Progenitor cell of endocrine pancreas (in vitro differentiated cells): Measurements from ENCODE around the gene RAP2A. TPM values are rescaled to one million over a fixed set of nuclear protein-coding genes. Genes with fewer than 3 reads are reported as not detected.

Source experiments
- DNase-seq: peaks from one replicate; pipeline ENCODE4 v3.0.0; 2021; ENCODE audit warnings: low spot score; ENCODE audit not compliant: unreplicated experiment
- H3K27ac Mint-ChIP-seq: 2 replicates; pipeline ENCODE4 v1.8.0; 2021; ENCODE audit warnings: mild to moderate bottlenecking, moderate library complexity, mixed read lengths
- H3K27me3 Mint-ChIP-seq: 2 replicates; pipeline ENCODE4 v1.8.0; 2021; ENCODE audit warnings: mixed read lengths
- H3K36me3 Mint-ChIP-seq: 2 replicates; pipeline ENCODE4 v1.8.0; 2022; ENCODE audit warnings: mixed read lengths; ENCODE audit not compliant: insufficient read depth
- H3K4me1 Mint-ChIP-seq: 2 replicates; pipeline ENCODE4 v1.8.0; 2021; ENCODE audit warnings: low read depth, mixed read lengths
- H3K4me3 Mint-ChIP-seq: 2 replicates; pipeline ENCODE4 v1.8.0; 2021; ENCODE audit warnings: low read depth, mild to moderate bottlenecking, moderate library complexity, mixed read lengths
- H3K9me3 Mint-ChIP-seq: 2 replicates; pipeline ENCODE4 v1.8.0; 2021; ENCODE audit warnings: low read depth, mixed read lengths
- CTCF ChIP-seq: fragments of 200-600 bp; sonication (generic); IDR thresholded peaks from one replicate; pipeline ENCODE4 v1.5.0; 2021; ENCODE audit warnings: antibody characterized with exemption, mild to moderate bottlenecking; ENCODE audit not compliant: unreplicated experiment
- total RNA-seq: library from RNA; stranded (reverse); gene quantifications from 2 replicates; pipeline ENCODE4 v1.2.1, GENCODE V29; 2021

RAP2A gene
- total RNA-seq, 1 donor from 2014 or later: 35.1 TPM

GRCh38 chr13:97407540-97407939 is 26.4 kb upstream of the RAP2A start:
- DNase-seq: no peak
- no peak overlapping the region for H3K27ac Mint-ChIP-seq
- H3K4me3 Mint-ChIP-seq: no peak overlapping the region
- no peaks in the 10 kb centered on the region for H3K36me3 Mint-ChIP-seq
- H3K27me3 Mint-ChIP-seq: no peaks in the 10 kb centered on the region
- H3K4me1 Mint-ChIP-seq: no peaks in the 10 kb centered on the region
- H3K9me3 Mint-ChIP-seq: no peaks in the 10 kb centered on the region
- no peak for TF ChIP-seq CTCF

GRCh38 chr13:97408938-97409337 is 25.0 kb upstream of the RAP2A start:
- Mint-ChIP-seq H3K4me3 (no peak overlapping the region), H3K9me3 (no peaks in the 10 kb centered on the region), H3K27ac (no peak overlapping the region), H3K4me1 (no peaks in the 10 kb centered on the region), H3K27me3 (no peaks in the 10 kb centered on the region), H3K36me3 (no peaks in the 10 kb centered on the region)
- TF ChIP-seq CTCF: no peak
- DNase-seq: no peak

GRCh38 chr13:97411984-97412383 is 22.0 kb upstream of the RAP2A start:
- no peak overlapping the region for H3K27ac Mint-ChIP-seq
- H3K36me3 Mint-ChIP-seq: no peaks in the 10 kb centered on the region
- peaks cover 5% of the 10 kb centered on the region for H3K4me1 Mint-ChIP-seq
- no peaks in the 10 kb centered on the region for H3K9me3 Mint-ChIP-seq
- H3K27me3 Mint-ChIP-seq: no peaks in the 10 kb centered on the region
- no peak overlapping the region for H3K4me3 Mint-ChIP-seq
- TF ChIP-seq CTCF: no peak
- DNase-seq: no peak

GRCh38 chr13:97413694-97414093 is 20.3 kb upstream of the RAP2A start:
- Mint-ChIP-seq H3K9me3 (no peaks in the 10 kb centered on the region), H3K4me3 (no peak overlapping the region), H3K4me1 (peaks cover 7% of the 10 kb centered on the region), H3K27ac (no peak overlapping the region), H3K36me3 (no peaks in the 10 kb centered on the region), H3K27me3 (no peaks in the 10 kb centered on the region)
- no peak for TF ChIP-seq CTCF
- DNase-seq: no peak

GRCh38 chr13:97414392-97414791 is 19.6 kb upstream of the RAP2A start:
- DNase-seq: no peak
- Mint-ChIP-seq H3K4me1 (peaks cover 7% of the 10 kb centered on the region), H3K27me3 (no peaks in the 10 kb centered on the region), H3K4me3 (no peak overlapping the region), H3K36me3 (no peaks in the 10 kb centered on the region), H3K9me3 (no peaks in the 10 kb centered on the region), H3K27ac (peak overlapping the region; percentile 14)
- TF ChIP-seq CTCF: no peak
